UCSD-AML1 (cell line): Measurements from ENCODE around the gene TRAPPC6A.
"Not testable (repeated sequence)": the region's sequence is repeated elsewhere in the genome, so short reads cannot be mapped to it uniquely, and the experiment has no call there.

ENCODE experiments used
- DNase-seq: peaks from one replicate; lab custom pipeline; 2025; ENCODE audit not compliant: unreplicated experiment; lab: John Stamatoyannopoulos, UW

TRAPPC6A gene

GRCh38 chr19:45133661-45134060, 44.4 kb downstream of the TRAPPC6A start:
- DNase-seq, result no peak

GRCh38 chr19:45130888-45131615, 47.0 kb downstream of the TRAPPC6A start:
- peak; percentile 26 for DNase-seq

DNA sequence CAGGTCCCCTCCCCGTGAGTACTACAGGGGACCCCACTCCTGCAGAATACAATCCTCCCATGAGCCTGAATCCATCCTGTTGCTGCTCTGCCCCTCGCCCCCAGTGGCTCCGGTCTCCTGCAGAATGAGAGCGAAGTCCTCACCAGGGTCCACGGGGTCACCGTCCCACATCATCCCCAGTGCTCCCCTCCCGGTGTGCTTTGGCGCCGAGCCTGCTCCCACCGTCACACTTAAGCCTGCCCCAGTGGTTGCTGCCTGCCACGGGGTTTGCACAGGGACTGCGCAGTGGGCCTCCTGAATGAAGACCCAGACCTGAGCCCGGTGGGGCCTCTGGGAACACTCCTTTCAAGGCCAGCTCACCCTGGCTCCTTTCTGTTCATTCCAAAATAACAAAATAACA, 47.8 kb downstream of the TRAPPC6A start:
- DNase-seq, result no peak

GRCh38 chr19:45128806-45129205, 49.2 kb downstream of the TRAPPC6A start:
- DNase-seq, result no peak

GRCh38 chr19:45128146-45128545, 49.9 kb downstream of the TRAPPC6A start:
- no peak for DNase-seq

DNA sequence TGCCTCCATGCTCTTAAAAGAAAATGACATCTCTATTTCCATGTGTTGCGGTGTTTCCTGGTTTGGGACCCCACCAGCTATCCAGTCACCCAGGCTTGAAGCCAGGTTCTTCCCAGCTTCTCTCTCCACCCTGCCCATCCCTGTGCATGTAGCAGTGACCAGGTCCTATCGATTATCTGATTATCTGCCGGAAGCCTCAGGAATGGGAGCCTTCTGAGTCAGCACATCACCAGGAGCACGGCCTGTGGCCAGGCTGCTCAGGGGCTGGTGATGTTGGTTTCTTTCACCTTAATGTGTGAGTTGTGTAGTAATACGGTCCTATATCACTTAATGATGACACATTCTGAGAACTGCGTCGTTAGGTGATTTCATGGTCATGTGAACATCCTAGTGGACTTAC, 51.4 kb downstream of the TRAPPC6A start:
- DNase-seq, result no peak

DNA sequence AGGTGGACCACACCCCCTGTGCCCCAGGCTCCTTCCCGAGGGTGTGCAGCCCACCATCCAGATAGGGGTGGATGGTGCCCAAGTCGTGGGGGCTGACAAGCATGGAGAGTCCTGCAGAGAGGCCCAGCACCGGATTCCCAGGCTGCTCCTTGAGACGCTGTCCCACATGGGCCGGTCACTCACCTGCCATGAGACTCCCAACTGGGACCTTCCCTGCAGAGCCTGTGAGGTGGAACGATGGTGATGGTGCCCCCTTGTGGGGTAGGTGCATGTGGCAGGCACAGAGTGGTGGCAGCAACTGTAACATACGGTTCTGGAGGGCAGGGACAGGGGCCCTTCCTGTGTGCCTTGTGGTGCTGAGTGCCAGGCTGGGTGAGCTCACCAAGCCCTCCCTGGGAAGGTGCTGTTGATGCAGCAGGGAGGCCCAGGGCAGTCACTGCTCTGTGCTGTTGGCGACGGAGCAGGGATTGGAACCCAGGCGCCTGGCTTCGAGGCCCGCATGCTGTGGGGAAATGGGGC, 52.0 kb downstream of the TRAPPC6A start:
- peak; percentile 72 for DNase-seq

GRCh38 chr19:45125360-45125759, 52.7 kb downstream of the TRAPPC6A start:
- no peak for DNase-seq

- DNase-seq, result no peak
These were observed 54.0 kb downstream of the TRAPPC6A start for GRCh38 chr19:45124021-45124420.

DNA sequence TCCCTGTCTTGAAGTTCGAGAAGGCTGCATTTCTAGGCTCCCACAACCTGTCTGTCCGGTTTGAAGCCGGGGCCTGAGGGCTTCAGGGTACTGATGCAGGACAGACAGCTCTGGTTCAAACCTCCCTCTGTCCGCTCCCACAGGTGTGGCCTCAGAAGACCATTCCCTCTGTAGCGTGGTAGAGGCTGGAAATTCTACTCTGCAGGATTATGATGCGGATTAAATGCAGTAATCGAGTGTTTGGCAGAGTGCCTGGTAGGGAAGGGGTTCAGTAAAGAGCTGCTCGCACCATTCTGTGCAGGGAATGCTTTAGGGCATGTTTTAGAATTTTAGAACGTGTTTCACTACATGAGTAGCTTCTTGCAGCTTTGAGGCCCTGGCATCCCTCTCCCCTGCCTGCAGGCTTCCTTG, 54.6 kb downstream of the TRAPPC6A start:
- no peak for DNase-seq

DNA sequence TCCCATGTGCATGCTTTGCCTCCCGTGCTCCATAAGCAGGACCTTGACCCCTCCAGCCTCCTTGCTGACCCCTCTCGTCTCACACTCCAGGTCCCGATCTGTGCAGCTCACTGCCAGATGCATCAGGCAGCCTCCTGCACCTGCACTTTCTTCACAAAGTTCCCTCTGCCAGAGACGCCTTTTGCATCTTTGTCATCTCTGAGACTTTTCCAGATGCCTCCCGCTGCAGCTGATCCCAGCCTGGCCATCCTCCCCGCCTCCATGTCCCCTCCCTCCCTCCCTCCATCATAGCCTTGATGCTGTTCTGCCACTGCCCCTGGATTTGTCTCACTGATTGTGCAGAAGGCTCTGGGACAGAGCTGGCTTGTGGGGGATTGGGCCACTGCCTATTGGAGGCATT, 55.2 kb downstream of the TRAPPC6A start:
- DNase-seq, result no peak

DNA sequence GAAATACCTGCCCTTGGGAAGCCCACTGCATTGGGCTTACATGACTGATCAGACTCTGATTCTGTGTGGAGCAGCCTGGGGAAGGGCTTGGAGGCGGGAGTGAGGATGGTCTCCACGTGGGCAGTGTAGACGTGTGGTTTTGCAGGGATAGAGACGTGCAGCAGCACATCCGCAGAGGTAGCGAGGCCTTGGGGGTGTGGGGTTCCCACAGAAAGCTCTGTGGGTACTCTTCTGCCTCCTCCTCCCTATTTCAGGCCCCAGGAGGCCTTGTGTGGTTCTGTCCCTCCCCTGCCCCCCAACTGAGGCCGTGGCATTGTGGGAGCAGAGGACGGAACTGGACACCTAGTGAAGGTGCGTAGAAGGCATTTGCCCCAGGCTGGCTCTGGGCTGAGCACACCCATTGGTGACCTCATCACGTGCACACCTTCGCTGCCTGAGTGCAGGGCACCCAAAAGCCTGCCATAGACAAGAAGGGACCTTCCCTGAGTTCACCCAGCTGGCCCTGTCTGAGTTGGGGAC, 56.2 kb downstream of the TRAPPC6A start:
- DNase-seq, result no peak

DNA sequence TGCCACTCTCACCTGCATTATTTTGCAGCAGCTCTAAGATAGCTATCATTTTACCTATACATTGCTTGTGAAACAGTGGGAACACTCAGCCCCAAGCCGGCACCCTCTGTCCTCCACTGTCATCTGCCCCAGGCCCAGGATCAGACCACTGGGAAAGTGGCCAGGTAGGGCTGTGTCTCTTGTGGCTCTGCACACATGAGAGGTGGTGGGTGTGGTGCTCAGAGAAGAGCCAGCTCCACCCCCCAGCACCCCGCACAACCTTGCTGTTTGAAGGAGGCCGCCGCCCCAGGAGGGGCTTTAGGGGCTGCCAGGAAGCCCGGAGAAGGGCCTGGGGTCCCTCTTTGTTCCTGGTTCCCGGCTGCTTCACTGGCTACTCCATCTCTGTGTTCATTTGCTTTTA, 58.5 kb downstream of the TRAPPC6A start:
- no peak for DNase-seq

- DNase-seq, result not testable (repeated sequence)
These were observed 59.3 kb downstream of the TRAPPC6A start for GRCh38 chr19:45118591-45119355.

GRCh38 chr19:45118106-45118505, 59.9 kb downstream of the TRAPPC6A start:
- DNase-seq, result no peak

GRCh38 chr19:45117671-45118070, 60.4 kb downstream of the TRAPPC6A start:
- no peak for DNase-seq

DNA sequence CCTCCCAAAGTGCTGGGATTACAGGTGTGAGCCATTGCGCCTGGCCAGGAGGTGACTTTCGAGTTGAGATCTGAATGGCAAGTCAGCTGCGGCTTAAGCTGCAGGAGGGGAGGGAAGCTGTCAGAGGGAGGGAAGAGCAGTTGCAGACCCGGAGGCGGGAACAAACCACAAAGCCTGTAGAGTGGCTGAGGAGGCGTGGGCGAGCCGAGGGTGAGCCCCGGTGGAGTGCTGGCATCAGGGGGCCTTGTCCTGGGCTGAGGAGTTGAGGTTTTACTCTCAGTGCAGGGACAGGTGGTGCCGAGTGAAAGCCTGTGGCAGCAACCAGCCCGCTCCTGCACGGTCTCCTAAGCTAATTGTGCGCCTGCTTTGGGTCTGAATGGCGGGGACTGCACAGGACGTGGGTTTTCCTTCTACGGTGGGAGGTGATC, 60.9 kb downstream of the TRAPPC6A start:
- peak; percentile 75 for DNase-seq

GRCh38 chr19:45115809-45116615, 62.0 kb downstream of the TRAPPC6A start:
- no peak for DNase-seq

DNA sequence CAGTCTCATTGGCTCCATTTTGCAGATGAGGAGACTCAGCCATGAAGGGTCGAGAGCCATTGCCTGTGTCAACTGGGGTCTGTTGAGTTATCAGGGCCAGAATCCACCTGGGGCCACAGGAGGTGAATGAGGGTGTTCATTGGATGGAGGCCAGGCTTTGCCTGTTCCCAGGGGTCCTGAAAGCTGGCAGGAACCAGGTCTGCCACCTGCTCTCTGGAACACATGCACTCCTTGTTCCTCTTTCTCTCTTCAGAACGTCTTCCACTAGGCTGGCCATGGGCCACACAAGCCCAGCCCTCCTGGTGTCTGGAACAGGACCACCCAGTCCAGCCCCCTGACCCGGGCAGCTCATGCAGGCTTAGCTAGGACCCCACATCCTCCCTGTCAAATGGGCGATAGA, 63.9 kb downstream of the TRAPPC6A start:
- DNase-seq, result no peak

DNA sequence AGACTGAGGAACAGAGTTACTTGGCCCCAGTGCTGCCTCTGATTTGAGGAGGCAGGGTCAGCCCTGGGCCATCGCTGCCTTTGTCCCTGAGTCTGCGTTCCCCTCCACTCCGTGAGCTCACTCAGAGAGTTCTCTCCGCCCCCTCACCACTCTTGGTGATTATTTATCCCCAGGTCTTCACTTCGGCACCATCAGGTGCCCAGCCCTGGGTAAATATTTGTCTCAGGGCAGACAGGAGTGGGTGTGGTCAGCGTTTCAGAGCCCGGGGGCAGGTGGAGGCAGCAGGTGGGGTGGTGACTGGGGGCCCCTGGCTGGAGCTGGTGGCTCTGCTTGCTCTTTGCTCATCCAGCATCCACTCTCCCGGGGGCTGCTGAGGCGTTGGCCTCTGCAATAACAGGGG, 64.4 kb downstream of the TRAPPC6A start:
- no peak for DNase-seq
